ENCODE measurements around the gene TPRG1. TPM values are rescaled to one million over a fixed set of nuclear protein-coding genes. Genes with fewer than 3 reads are reported as not detected.

The TPRG1 gene
- total RNA-seq, 1 donor from 2014 or later, result 0.71 TPM

- H3K4me3 Mint-ChIP-seq, result no peak overlapping the region
- no peak overlapping the region for H3K9ac ChIP-seq
- H3K36me3 ChIP-seq, result no peaks in the 10 kb centered on the region
- H3K27me3 ChIP-seq, result no peaks in the 10 kb centered on the region
- TF ChIP-seq CTCF (IDR thresholded peaks at IDR 0.05), result no peak
- no peak for TF ChIP-seq EZH2 (IDR thresholded peaks at IDR 0.05)
- TF ChIP-seq EZH2phosphoT487 (IDR thresholded peaks at IDR 0.05), result no peak
- no peaks in the 10 kb centered on the region for H4K20me1 ChIP-seq (ENCODE audit: low read depth)
- H3K36me3 Mint-ChIP-seq, result no peaks in the 10 kb centered on the region
- no peak overlapping the region for H3K27ac Mint-ChIP-seq
- no peak overlapping the region for H3K4me2 ChIP-seq
- no peaks in the 10 kb centered on the region for H3F3A ChIP-seq (ENCODE audit: low read depth)
- no peaks in the 10 kb centered on the region for H3K4me1 Mint-ChIP-seq
- no peak for DNase-seq (ENCODE audit: low spot score)
- H3K27me3 Mint-ChIP-seq (ENCODE audit: insufficient read depth, low read depth), result peaks cover 5% of the 10 kb centered on the region
- H3K4me1 ChIP-seq, result peaks cover 7% of the 10 kb centered on the region
- H2AFZ ChIP-seq (replicated peaks), result no peak overlapping the region
- H3K4me3 ChIP-seq, result no peak overlapping the region
- H3K27ac ChIP-seq, result no peak overlapping the region
- H3K9me3 Mint-ChIP-seq, result no peaks in the 10 kb centered on the region
- H3K79me2 ChIP-seq (ENCODE audit: low read depth), result no peaks in the 10 kb centered on the region
- H3K9me3 ChIP-seq (ENCODE audit: low read depth), result no peaks in the 10 kb centered on the region
Measured at GRCh38 chr3:189360291-189360690, 188.5 kb downstream of the TPRG1 start.

- TF ChIP-seq CTCF (IDR thresholded peaks at IDR 0.05), result no peak
- no peak for TF ChIP-seq EZH2 (IDR thresholded peaks at IDR 0.05)
- TF ChIP-seq EZH2phosphoT487 (IDR thresholded peaks at IDR 0.05), result no peak
- Histone ChIP-seq H3K4me3 (no peak overlapping the region), H3K27me3 (no peaks in the 10 kb centered on the region), H3K9ac (no peak overlapping the region), H3F3A (ENCODE audit: low read depth) (no peaks in the 10 kb centered on the region), H3K4me1 (no peaks in the 10 kb centered on the region), H3K4me2 (no peak overlapping the region), H3K79me2 (ENCODE audit: low read depth) (no peaks in the 10 kb centered on the region), H3K9me3 (ENCODE audit: low read depth) (no peaks in the 10 kb centered on the region), H4K20me1 (ENCODE audit: low read depth) (no peaks in the 10 kb centered on the region), H2AFZ (replicated peaks) (no peak overlapping the region), H3K36me3 (no peaks in the 10 kb centered on the region), H3K27ac (no peak overlapping the region)
- no peak for DNase-seq (ENCODE audit: low spot score)
- no peaks in the 10 kb centered on the region for H3K4me1 Mint-ChIP-seq
- peaks cover 5% of the 10 kb centered on the region for H3K27me3 Mint-ChIP-seq (ENCODE audit: insufficient read depth, low read depth)
- no peak overlapping the region for H3K27ac Mint-ChIP-seq
- H3K9me3 Mint-ChIP-seq, result no peaks in the 10 kb centered on the region
- no peaks in the 10 kb centered on the region for H3K36me3 Mint-ChIP-seq
- H3K4me3 Mint-ChIP-seq, result no peak overlapping the region
Measured at GRCh38 chr3:189361103-189361835, 189.5 kb downstream of the TPRG1 start.

- no peak overlapping the region for H3K4me2 ChIP-seq
- no peak for DNase-seq (ENCODE audit: low spot score)
- H2AFZ ChIP-seq (replicated peaks), result no peak overlapping the region
- H3K9ac ChIP-seq, result no peak overlapping the region
- no peak overlapping the region for H3K27ac ChIP-seq
- H3F3A ChIP-seq (ENCODE audit: low read depth), result no peaks in the 10 kb centered on the region
- peaks cover 4% of the 10 kb centered on the region for H3K27me3 Mint-ChIP-seq (ENCODE audit: insufficient read depth, low read depth)
- H3K36me3 Mint-ChIP-seq, result no peaks in the 10 kb centered on the region
- no peak overlapping the region for H3K4me3 Mint-ChIP-seq
- H3K36me3 ChIP-seq, result no peaks in the 10 kb centered on the region
- H3K9me3 ChIP-seq (ENCODE audit: low read depth), result no peaks in the 10 kb centered on the region
- H3K79me2 ChIP-seq (ENCODE audit: low read depth), result no peaks in the 10 kb centered on the region
- H3K27me3 ChIP-seq, result no peaks in the 10 kb centered on the region
- no peaks in the 10 kb centered on the region for H3K4me1 Mint-ChIP-seq
- H3K27ac Mint-ChIP-seq, result no peak overlapping the region
- H3K4me1 ChIP-seq, result no peaks in the 10 kb centered on the region
- H3K9me3 Mint-ChIP-seq, result no peaks in the 10 kb centered on the region
- TF ChIP-seq EZH2phosphoT487 (IDR thresholded peaks at IDR 0.05) (no peak), EZH2 (IDR thresholded peaks at IDR 0.05) (no peak), CTCF (IDR thresholded peaks at IDR 0.05) (no peak)
- H4K20me1 ChIP-seq (ENCODE audit: low read depth), result no peaks in the 10 kb centered on the region
- no peak overlapping the region for H3K4me3 ChIP-seq
Measured at GRCh38 chr3:189363590-189364255, 192.0 kb downstream of the TPRG1 start.

Data from neural progenitor cell (in vitro differentiated cells).